IMR-90 (cell line): ENCODE data around the gene DPPA3. TPM values are rescaled to one million over a fixed set of nuclear protein-coding genes. Genes with fewer than 3 reads are reported as not detected.

ENCODE experiments used
- polyA plus RNA-seq, 3 experiments: library from polyadenylated mRNA; depleted of rRNA; stranded (reverse); fragments of >200 nt; gene quantifications; 2 replicates each; pipeline ENCODE4 v1.2.3, GENCODE V29; 2012; ENCODE audit warnings: low replicate concordance in 1 of 3
- total RNA-seq: library from RNA; depleted of rRNA; stranded (reverse); fragments of >200 nt; gene quantifications from 2 replicates; pipeline ENCODE4 v1.2.3, GENCODE V29; 2012; rRNA removed

The DPPA3 gene
- total and polyA plus RNA-seq, 2 of the 4 experiments (the other 2 are of a cell fraction) = not detected

Other genes with a start within 250 kb of the DPPA3 start
- not detected in 2 replicates for gene CD163, start 207.7 kb upstream of the DPPA3 start, total RNA-seq
- gene CD163, start 207.7 kb upstream of the DPPA3 start, polyA plus RNA-seq (2012; rRNA removed) = not detected in 2 replicates
- gene APOBEC1, start 45.5 kb upstream of the DPPA3 start, total RNA-seq = not detected in 2 replicates
- gene APOBEC1, start 45.5 kb upstream of the DPPA3 start, polyA plus RNA-seq (2012; rRNA removed) = not detected in 2 replicates
- gene GDF3, start 15.7 kb upstream of the DPPA3 start, total RNA-seq = not detected in 2 replicates
- not detected in 2 replicates for gene GDF3, start 15.7 kb upstream of the DPPA3 start, polyA plus RNA-seq (2012; rRNA removed)
- not detected in 2 replicates for gene CLEC4C, start 35.9 kb downstream of the DPPA3 start, total RNA-seq
- not detected in 2 replicates for gene CLEC4C, start 35.9 kb downstream of the DPPA3 start, polyA plus RNA-seq (2012; rRNA removed)
- gene NANOGNB, start 53.8 kb downstream of the DPPA3 start, total RNA-seq = not detected in 2 replicates
- not detected in 2 replicates for gene NANOGNB, start 53.8 kb downstream of the DPPA3 start, polyA plus RNA-seq (2012; rRNA removed)
- not detected in 2 replicates for gene NANOG, start 78.0 kb downstream of the DPPA3 start, total RNA-seq
- not detected in 2 replicates for gene NANOG, start 78.0 kb downstream of the DPPA3 start, polyA plus RNA-seq (2012; rRNA removed)
- under 0.01 TPM in 1 of 2 replicates, not detected in the other for gene SLC2A14, start 161.5 kb downstream of the DPPA3 start, total RNA-seq
- 0.05 and 0.07 TPM in 2 replicates for gene SLC2A14, start 161.5 kb downstream of the DPPA3 start, polyA plus RNA-seq (2012; rRNA removed)
- gene SLC2A3, start 224.8 kb downstream of the DPPA3 start, total RNA-seq = 54.8 and 113 TPM in 2 replicates
- 38.2 and 46.1 TPM in 2 replicates for gene SLC2A3, start 224.8 kb downstream of the DPPA3 start, polyA plus RNA-seq (2012; rRNA removed)